Forelimb muscle (tissue), 1 donor: ENCODE results near the gene L3MBTL2. TPM values are rescaled to one million over a fixed set of nuclear protein-coding genes. Genes with fewer than 3 reads are reported as not detected.
"Not testable (repeated sequence)": the region's sequence is repeated elsewhere in the genome, so short reads cannot be mapped to it uniquely, and the experiment has no call there.

Source experiments
- DNase-seq: peaks from one replicate; pipeline ENCODE4 v3.0.0-alpha.2; 2013; ENCODE audit warnings: low read depth
- polyA plus RNA-seq: library from polyadenylated mRNA; unstranded; fragments of 120-200 nt; gene quantifications from one replicate; pipeline ENCODE4 v1.2.1, GENCODE V29; 2013; ENCODE audit not compliant: insufficient read length

L3MBTL2 gene
- polyA plus RNA-seq, 1 donor, result 13.2 TPM

GRCh38 chr22:41241133-41241676, 36.1 kb downstream of the L3MBTL2 start:
- no peak for DNase-seq

GRCh38 chr22:41242396-41243117, 37.4 kb downstream of the L3MBTL2 start:
- no peak for DNase-seq

GRCh38 chr22:41243361-41243760, 38.2 kb downstream of the L3MBTL2 start:
- DNase-seq, result no peak

- no peak for DNase-seq
These were observed 40.9 kb downstream of the L3MBTL2 start for GRCh38 chr22:41245917-41246499.

DNA sequence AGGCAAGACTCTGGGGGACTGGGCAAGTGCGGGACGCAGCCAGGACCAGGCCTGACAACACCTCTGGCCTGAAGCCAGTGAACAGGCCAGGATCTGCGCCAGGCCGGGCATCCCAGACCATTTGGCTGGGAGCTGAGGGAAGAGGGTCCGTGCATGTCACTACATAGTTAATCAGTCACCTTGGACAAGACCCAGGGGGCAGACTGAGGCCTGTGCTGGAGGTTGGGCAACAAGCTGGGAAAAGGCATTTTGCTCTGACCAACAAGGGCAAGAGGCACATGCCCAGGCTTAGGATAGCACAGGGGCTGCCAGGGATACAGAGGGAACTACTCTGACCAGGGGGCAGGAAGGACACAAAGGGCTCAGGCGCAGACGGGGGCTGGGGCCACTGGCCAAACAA, 42.6 kb downstream of the L3MBTL2 start:
- DNase-seq, result no peak

- no peak for DNase-seq
These were observed 43.2 kb downstream of the L3MBTL2 start for GRCh38 chr22:41248314-41248713.

DNA sequence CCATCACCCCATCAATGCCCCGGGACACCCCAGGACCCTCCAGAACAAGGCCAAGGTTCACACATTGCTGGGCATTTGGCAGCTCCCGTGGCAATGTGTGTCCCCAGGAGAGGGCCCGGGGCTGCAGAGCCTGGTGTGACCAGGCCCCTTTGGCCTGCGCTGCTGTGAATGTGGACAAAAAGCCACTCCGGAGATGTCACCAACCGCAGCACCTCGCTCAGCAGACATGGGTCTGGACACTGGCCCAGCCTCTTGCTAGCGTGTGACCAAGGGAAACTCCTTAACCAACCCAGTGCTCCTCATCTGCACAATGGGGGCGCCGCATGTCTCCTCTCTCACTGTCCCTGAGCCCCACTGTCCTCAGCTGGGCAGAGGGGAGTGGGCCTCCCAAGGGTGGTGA, 43.6 kb downstream of the L3MBTL2 start:
- DNase-seq, result no peak

DNA sequence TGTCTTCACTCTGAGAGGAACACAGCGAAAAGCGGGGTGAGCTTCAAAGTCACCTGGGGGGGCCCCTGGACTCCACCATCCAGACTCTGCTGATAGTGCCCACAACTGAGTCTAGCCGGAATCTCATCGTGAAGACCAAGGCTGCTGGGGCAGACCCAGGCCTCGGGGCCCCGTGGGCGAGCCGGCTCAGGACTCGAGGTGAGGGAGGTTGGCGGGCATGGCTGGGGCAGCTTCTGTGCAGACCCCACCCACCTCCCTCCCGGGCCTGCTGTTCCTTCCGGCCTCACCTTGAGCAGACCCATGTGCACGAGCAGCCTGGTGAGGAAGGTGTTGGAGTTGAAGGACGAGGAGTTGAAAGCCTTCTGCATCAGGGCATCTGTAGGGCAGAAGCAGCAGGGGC, 44.3 kb downstream of the L3MBTL2 start:
- no peak for DNase-seq

- no peak for DNase-seq
These were observed 45.0 kb downstream of the L3MBTL2 start for GRCh38 chr22:41250127-41250526.

DNA sequence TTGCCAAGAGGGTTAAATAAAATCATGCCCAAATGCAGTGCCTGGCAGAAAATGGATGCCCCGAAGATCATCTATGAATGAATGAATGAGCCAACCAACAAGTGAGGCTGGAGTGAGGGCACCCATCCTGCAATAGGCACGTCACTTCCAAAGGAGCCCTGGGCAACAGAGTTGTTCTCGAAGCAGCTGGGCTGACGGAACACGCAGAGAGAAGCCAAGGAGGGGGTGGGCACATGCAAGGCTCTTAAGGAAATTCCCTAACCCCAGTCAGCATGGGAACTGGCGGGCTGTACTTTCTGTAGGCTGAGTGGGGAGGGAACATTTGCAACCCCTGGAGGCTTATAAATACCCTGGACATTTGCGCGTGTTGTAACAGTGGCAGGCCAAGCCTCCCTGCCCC, 47.3 kb downstream of the L3MBTL2 start:
- no peak for DNase-seq

- no peak for DNase-seq
These were observed 49.1 kb downstream of the L3MBTL2 start for GRCh38 chr22:41254230-41254629.

GRCh38 chr22:41256254-41257253, 51.4 kb downstream of the L3MBTL2 start:
- DNase-seq, result no peak

GRCh38 chr22:41257696-41258095, 52.6 kb downstream of the L3MBTL2 start:
- DNase-seq, result no peak

- not testable (repeated sequence) for DNase-seq
These were observed 54.6 kb downstream of the L3MBTL2 start for GRCh38 chr22:41259756-41260155.

GRCh38 chr22:41260871-41261270, 55.8 kb downstream of the L3MBTL2 start:
- no peak for DNase-seq

DNA sequence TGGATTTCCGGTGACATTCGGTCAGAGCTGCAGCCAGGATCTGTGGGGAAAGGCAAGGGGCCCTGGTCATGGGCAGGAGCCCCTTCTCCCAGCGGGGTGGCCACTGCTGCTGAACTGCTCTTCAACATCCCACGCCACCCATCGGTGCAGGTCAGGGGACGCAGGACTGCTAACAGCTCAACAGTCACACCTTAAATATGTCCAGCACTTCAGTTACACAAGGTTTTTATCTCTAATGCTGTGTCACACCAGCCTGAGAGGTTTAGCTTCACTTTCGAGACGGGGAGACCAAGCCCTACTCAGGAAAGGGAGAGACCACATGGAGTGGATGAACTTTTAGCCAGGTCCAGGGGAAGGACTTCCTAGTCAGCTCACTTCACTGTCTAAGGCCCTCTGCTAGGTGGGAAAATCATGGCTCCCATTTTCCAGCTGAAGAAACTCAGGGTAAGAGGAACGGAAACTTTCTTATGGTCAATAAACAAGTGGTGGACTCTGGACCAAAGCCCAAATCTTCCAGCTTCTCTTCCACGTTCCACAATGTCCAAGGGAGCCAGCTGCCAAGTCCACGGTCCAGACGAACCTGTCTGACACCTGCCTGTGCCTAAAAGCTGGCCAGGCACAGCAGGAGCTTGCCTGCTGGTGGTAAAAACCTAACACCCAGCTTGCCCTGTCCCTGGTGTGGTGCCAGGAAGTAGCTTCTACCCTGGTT, 56.6 kb downstream of the L3MBTL2 start:
- no peak for DNase-seq

- no peak for DNase-seq
These were observed 57.2 kb downstream of the L3MBTL2 start for GRCh38 chr22:41262250-41262765.

DNA sequence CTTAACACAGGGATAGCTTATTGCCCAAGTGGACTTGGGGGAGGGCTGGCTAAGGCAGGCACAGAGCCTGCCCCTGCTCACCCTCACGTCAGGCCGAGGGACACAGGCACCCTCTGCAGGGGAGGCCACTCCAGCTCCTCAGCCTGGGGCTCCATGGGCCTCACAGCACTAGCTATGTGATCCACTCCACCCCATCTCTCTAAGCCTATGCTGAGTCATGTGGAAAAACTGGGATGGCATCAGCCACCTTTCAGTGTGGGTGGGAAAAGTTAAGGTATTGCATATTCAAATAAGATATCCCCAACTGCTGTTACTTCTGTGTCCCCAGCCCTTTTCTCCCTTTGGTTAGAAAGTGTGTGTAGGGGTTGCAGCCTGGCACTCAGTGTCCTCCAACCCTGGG, 58.6 kb downstream of the L3MBTL2 start:
- no peak for DNase-seq

DNA sequence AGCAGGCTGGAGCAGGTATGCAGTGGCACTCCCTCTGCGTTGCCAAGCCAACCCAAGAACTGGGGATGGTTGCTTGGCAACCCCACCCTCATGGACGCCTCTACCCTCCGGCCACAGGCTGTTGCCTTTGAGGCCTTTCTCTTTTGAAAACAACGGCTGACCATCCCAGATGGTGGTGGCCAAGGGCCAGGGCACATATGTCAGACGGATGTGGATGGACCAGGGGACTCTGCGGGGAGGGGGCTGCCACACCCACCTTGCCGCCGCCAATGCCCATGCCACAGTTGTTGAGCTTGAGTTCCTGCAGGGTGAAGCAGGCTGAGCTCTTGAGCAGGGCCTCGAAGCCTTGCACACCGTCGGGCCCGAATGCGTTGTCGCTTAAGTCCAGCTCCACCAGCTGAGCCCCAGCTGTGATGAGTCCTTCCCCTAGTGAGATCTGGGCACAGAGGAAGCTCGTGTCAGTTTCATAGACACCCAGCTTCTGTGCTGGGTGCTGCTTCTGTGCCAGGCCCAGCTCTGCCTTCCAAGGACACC, 59.4 kb downstream of the L3MBTL2 start:
- DNase-seq, result no peak

GRCh38 chr22:41267958-41268357, 62.8 kb downstream of the L3MBTL2 start:
- DNase-seq, result no peak

DNA sequence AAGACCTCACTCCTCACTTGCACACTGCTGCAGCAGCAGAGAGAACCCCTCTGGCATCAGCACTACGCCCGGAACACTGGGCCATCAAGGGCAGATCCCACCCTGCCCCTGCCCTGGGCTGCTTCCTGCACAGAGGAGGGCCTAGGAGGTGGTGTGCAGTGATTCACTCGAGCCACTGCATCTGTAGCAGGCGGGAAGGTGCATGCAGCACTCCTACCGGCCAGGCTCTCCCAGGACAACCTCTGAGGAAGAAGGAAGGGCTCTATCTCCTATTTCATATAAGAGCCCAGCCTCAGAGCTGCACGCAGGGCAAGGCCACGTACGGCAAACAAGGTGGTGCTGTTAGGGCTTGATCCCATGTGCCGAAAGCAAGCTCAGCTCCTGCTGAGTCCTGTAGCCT, 66.7 kb downstream of the L3MBTL2 start:
- no peak for DNase-seq
